ENCODE measurements around the gene RPA1.

- TF ChIP-seq CTCF (conservative IDR thresholded peaks at IDR 0.05 in 1 of 2, IDR thresholded peaks at IDR 0.05 in 1 of 2; ENCODE audit: low read depth in 1 of 2, low read length in 2 of 2) (no peak), EZH2 (IDR thresholded peaks at IDR 0.05; ENCODE audit: low read length, missing control alignments) (no peak)
These were observed 66.7 kb downstream of the RPA1 start for GRCh38 chr17:1896243-1897104.
